ENCODE results near the gene SHROOM3.
A peak's percentile ranks its signal among the peaks of the same experiment; 100 is the strongest.
"Not testable (repeated sequence)": the region's sequence is repeated elsewhere in the genome, so short reads cannot be mapped to it uniquely, and the experiment has no call there.

Gene SHROOM3

GRCh38 chr4:76445911-76446310 lies 10.9 kb downstream of the SHROOM3 start:
- DNase-seq (ENCODE audit: low read depth in 2 of 2), result no peak

- DNase-seq (ENCODE audit: low read depth in 2 of 2), result peak; percentile 40 to 42
Observed at GRCh38 chr4:76447393-76447851, 12.4 kb downstream of the SHROOM3 start.

GRCh38 chr4:76448211-76448610 lies 13.2 kb downstream of the SHROOM3 start:
- no peak for DNase-seq (ENCODE audit: low read depth in 2 of 2)

GRCh38 chr4:76449362-76449767 lies 14.3 kb downstream of the SHROOM3 start:
- DNase-seq (ENCODE audit: low read depth in 2 of 2), result no peak

GRCh38 chr4:76449833-76450232 lies 14.8 kb downstream of the SHROOM3 start:
- DNase-seq (ENCODE audit: low read depth in 2 of 2), result no peak

GRCh38 chr4:76453232-76453631 lies 18.2 kb downstream of the SHROOM3 start:
- DNase-seq (ENCODE audit: low read depth in 2 of 2), result no peak

- DNase-seq (ENCODE audit: low read depth in 2 of 2), result not testable (repeated sequence)
Observed at GRCh38 chr4:76454073-76454472, 19.0 kb downstream of the SHROOM3 start.

GRCh38 chr4:76457885-76458284 lies 22.9 kb downstream of the SHROOM3 start:
- no peak for DNase-seq (ENCODE audit: low read depth in 2 of 2)

GRCh38 chr4:76458297-76458696 lies 23.3 kb downstream of the SHROOM3 start:
- DNase-seq (ENCODE audit: low read depth in 2 of 2), result no peak

- DNase-seq (ENCODE audit: low read depth in 2 of 2), result no peak
Observed at GRCh38 chr4:76458825-76459224, 23.8 kb downstream of the SHROOM3 start.

- DNase-seq (ENCODE audit: low read depth in 2 of 2), result peak; percentile 67 to 70
Observed at GRCh38 chr4:76459291-76459723, 24.3 kb downstream of the SHROOM3 start.

GRCh38 chr4:76463568-76463967 lies 28.5 kb downstream of the SHROOM3 start:
- no peak for DNase-seq (ENCODE audit: low read depth in 2 of 2)

- DNase-seq (ENCODE audit: low read depth in 2 of 2), result no peak
Observed at GRCh38 chr4:76470064-76470463, 35.0 kb downstream of the SHROOM3 start.

- no peak for DNase-seq (ENCODE audit: low read depth in 2 of 2)
Observed at GRCh38 chr4:76470532-76470931, 35.5 kb downstream of the SHROOM3 start.

- no peak for DNase-seq (ENCODE audit: low read depth in 2 of 2)
Observed at GRCh38 chr4:76476571-76476970, 41.5 kb downstream of the SHROOM3 start.

GRCh38 chr4:76484654-76485053 lies 49.6 kb downstream of the SHROOM3 start:
- DNase-seq (ENCODE audit: low read depth in 2 of 2), result no peak

GRCh38 chr4:76485450-76485849 lies 50.4 kb downstream of the SHROOM3 start:
- no peak for DNase-seq (ENCODE audit: low read depth in 2 of 2)

- no peak for DNase-seq (ENCODE audit: low read depth in 2 of 2)
Observed at GRCh38 chr4:76486588-76487276, 51.7 kb downstream of the SHROOM3 start.

- no peak for DNase-seq (ENCODE audit: low read depth in 2 of 2)
Observed at GRCh38 chr4:76487621-76488020, 52.6 kb downstream of the SHROOM3 start.

- no peak for DNase-seq (ENCODE audit: low read depth in 2 of 2)
Observed at GRCh38 chr4:76488455-76488854, 53.4 kb downstream of the SHROOM3 start.

GRCh38 chr4:76488888-76489685 lies 54.1 kb downstream of the SHROOM3 start:
- DNase-seq (ENCODE audit: low read depth in 2 of 2), result no peak

- DNase-seq (ENCODE audit: low read depth in 2 of 2), result no peak
Observed at GRCh38 chr4:76489686-76490161, 54.7 kb downstream of the SHROOM3 start.

- no peak for DNase-seq (ENCODE audit: low read depth in 2 of 2)
Observed at GRCh38 chr4:76492055-76492454, 57.0 kb downstream of the SHROOM3 start.
